Measurements from ENCODE around the gene ENTHD1. TPM values are rescaled to one million over a fixed set of nuclear protein-coding genes. Genes with fewer than 3 reads are reported as not detected.
"Not testable (repeated sequence)": the region's sequence is repeated elsewhere in the genome, so short reads cannot be mapped to it uniquely, and the experiment has no call there.

ENTHD1 gene
- total RNA-seq, 4 donors from 2014 or later: not detected

- Histone ChIP-seq H3K27ac (no peak overlapping the region), H3K27me3 (peaks cover 0 to 11% (median 0%) of the 10 kb centered on the region in 4 donors), H3K4me1 (no peaks in the 10 kb centered on the region), H3K4me3 (no peak overlapping the region), H3K36me3 (no peaks in the 10 kb centered on the region), H3K9me3 (no peaks in the 10 kb centered on the region)
- no peak for DNase-seq
- intact Hi-C loops (cut with DNase I): no loop called here
- TF ChIP-seq CTCF (IDR thresholded peaks at IDR 0.05) (no peak), POLR2A (IDR thresholded peaks at IDR 0.05) (no peak)
Measured at GRCh38 chr22:39880722-39881121, 12.8 kb downstream of the ENTHD1 start.

GRCh38 chr22:39877079-39877845 lies 16.3 kb downstream of the ENTHD1 start:
- 71 to 73% methylated on average over 6 of the region's 6 CpGs for WGBS, 2 donors

GRCh38 chr22:39875176-39875885 lies 18.2 kb downstream of the ENTHD1 start:
- H3K9me3 ChIP-seq; H3K36me3 ChIP-seq; H3K4me1 ChIP-seq; H3K27me3 ChIP-seq; DNase-seq; H3K27ac ChIP-seq; H3K4me3 ChIP-seq; intact Hi-C loops (cut with DNase I): not testable (repeated sequence)
- 93% methylated on average over 9 to 21 of the region's 42 CpGs for WGBS, 2 donors

More at GRCh38 chr22:39877079-39877845, 16.3 kb downstream of the ENTHD1 start:
- Histone ChIP-seq H3K36me3 (no peaks in the 10 kb centered on the region), H3K27me3 (peaks cover 0 to 8% (median 0%) of the 10 kb centered on the region in 4 donors), H3K27ac (no peak overlapping the region), H3K9me3 (no peaks in the 10 kb centered on the region), H3K4me1 (no peaks in the 10 kb centered on the region), H3K4me3 (no peak overlapping the region)
- TF ChIP-seq CTCF (IDR thresholded peaks at IDR 0.05): no peak
- TF ChIP-seq POLR2A (IDR thresholded peaks at IDR 0.05): no peak
- intact Hi-C loops (cut with DNase I): no loop called here
- no peak for DNase-seq

- H3K36me3 ChIP-seq: no peaks in the 10 kb centered on the region
- no peaks in the 10 kb centered on the region for H3K4me1 ChIP-seq
- H3K9me3 ChIP-seq: no peaks in the 10 kb centered on the region
- 11 to 21% methylated on average over 1 of the region's 1 CpG for WGBS, 2 donors
- H3K27me3 ChIP-seq: peaks cover 0 to 8% (median 0%) of the 10 kb centered on the region in 4 donors
- no peak overlapping the region for H3K4me3 ChIP-seq
- no peak overlapping the region for H3K27ac ChIP-seq
- intact Hi-C loops (cut with DNase I): no loop called here
- no peak for TF ChIP-seq CTCF (IDR thresholded peaks at IDR 0.05)
- no peak for TF ChIP-seq POLR2A (IDR thresholded peaks at IDR 0.05)
- no peak for DNase-seq
Measured at GRCh38 chr22:39873965-39874364, 19.6 kb downstream of the ENTHD1 start.

GRCh38 chr22:39872548-39872947 lies 21.0 kb downstream of the ENTHD1 start:
- Histone ChIP-seq H3K36me3 (no peaks in the 10 kb centered on the region), H3K9me3 (no peaks in the 10 kb centered on the region), H3K27ac (no peak overlapping the region), H3K4me3 (no peak overlapping the region), H3K27me3 (peaks cover 0 to 12% (median 0%) of the 10 kb centered on the region in 4 donors), H3K4me1 (no peaks in the 10 kb centered on the region)
- WGBS, 2 donors: 67 to 70% methylated on average over 1 of the region's 1 CpG
- TF ChIP-seq CTCF (IDR thresholded peaks at IDR 0.05) (no peak), POLR2A (IDR thresholded peaks at IDR 0.05) (no peak)
- DNase-seq: no peak
- intact Hi-C loops (cut with DNase I): no loop called here
